GM18499 (cell line): ENCODE data around the gene NME5.
"Not testable (repeated sequence)": the region's sequence is repeated elsewhere in the genome, so short reads cannot be mapped to it uniquely, and the experiment has no call there.

Source experiments
- ATAC-seq: cut with Tn5 transposase; IDR thresholded peaks from one replicate; pipeline ENCODE4 v1.9.1; 2021; ENCODE audit warnings: moderate number of reproducible peaks; ENCODE audit not compliant: insufficient read depth, unreplicated experiment

NME5 gene

DNA sequence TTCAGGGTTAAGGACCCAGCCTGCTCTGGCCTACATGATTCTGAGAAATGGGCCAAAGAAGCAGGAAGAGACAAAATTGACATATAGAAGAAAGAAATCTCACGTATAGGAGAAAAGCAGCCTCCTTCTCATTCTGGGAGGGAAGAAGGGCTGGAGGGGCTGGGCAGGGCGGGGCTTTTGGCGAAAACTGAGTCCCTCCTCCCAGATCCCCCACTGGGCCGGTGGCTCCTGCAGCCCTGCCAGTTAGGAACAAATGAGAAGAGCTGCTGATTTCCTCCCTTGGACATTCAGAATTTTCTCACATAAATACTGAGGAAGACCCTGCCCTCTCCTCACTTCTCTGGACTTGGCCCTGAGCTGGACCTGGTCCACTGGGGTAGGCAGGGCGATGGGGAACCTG lies 55.5 kb downstream of the NME5 start, which contains the start of gene WNT8A:
Gene WNT8A (plus strand): TSS at position 332 of the 400 bp plus-strand sequence. CDS start 95 bp downstream, outside the sequence.
- no peak for ATAC-seq

- ATAC-seq: no peak
Measured at GRCh38 chr5:138082033-138082432, 57.2 kb downstream of the NME5 start.

- no peak for ATAC-seq
Measured at GRCh38 chr5:138078006-138078643, 61.1 kb downstream of the NME5 start.

- no peak for ATAC-seq
Measured at GRCh38 chr5:138077064-138077696, 62.0 kb downstream of the NME5 start.

DNA sequence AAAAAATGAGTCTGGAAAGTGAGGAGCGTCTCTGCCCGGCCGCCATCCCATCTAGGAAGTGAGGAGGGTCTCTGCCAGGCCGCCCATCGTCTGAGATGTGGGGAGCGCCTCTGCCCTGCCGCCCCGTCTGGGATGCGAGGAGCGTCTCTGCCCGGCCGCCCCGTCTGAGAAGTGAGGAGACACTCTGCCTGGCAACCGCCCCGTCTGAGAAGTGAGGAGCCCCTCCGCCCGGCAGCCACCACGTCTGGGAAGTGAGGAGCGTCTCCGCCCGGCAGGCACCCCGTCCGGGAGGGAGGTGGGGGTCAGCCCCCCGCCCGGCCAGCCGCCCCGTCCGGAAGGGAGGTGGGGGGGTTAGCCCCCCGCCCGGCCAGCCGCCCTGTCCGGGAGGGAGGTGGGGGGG lies 69.2 kb downstream of the NME5 start:
- ATAC-seq: not testable (repeated sequence)

DNA sequence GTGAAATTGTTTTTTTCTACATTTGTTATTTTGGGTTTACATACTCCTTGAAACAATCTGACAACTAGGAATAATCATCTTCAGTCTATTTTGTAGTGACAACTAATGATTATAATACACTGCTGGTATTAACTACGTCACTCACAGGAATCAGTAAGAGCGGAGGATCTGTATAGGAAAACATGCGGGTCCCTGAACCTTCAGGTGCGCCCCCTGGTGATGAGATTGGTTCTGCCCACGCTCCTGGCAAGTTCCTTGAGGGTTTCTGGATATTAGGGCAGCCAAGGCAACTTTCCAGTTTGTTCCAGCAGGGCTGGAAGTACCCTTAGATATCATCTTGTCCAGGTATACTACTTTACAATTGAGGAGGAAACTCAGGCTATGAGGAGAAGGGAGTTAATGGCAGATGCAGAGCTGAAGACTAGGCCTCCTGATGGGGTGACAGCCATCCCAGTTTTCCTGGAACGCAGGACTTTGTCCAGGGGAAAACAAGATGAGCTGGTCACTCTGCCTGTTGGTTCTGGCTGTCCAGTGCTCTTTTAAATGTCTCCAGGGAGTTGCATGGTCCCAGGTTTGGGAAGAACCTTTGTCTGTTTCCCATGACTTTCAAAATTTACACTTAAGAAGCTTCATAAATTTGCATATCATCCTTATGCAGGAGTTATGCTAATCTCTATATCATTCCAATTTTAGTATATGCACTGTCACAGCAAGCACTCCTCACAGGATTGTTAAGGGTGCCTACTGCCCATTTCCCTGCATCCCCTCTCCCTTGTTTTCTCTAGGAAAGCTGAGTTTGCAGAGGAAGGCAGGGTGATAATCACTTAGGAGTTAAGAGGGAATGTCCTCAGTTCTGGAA lies 70.3 kb downstream of the NME5 start:
- ATAC-seq: no peak

GRCh38 chr5:138067945-138068344 lies 71.3 kb downstream of the NME5 start:
- no peak for ATAC-seq
